ENCODE data around the gene RAB6A. TPM values are rescaled to one million over a fixed set of nuclear protein-coding genes. Genes with fewer than 3 reads are reported as not detected.

The RAB6A gene
- 94.2 and 119 TPM in 2 replicates for total RNA-seq

GRCh38 chr11:73760679-73761402 lies at the start of gene RAB6A:
Gene RAB6A (minus strand): TSS chr11:73761074. CDS start chr11:73760635, 439 bp downstream.

GRCh38 chr11:73787643-73788558 lies 27.0 kb upstream of the RAB6A start, which contains the start of gene MRPL48:
Gene MRPL48 (plus strand): TSS chr11:73787874. CDS start chr11:73787972, 98 bp downstream.

GRCh38 chr11:73645972-73646631 lies 114.8 kb downstream of the RAB6A start, which contains the start of gene PLEKHB1:
Gene PLEKHB1 (plus strand): TSS chr11:73646581. CDS start chr11:73646609, 28 bp downstream.

Other genes starting within 250 kb of the RAB6A start
- 23.1 and 28.0 TPM in 2 replicates for gene FAM168A, start 163.0 kb downstream of the RAB6A start, total RNA-seq
- 1.6 TPM in 1 of 2 replicates, not detected in the other for gene PLEKHB1, start 114.5 kb downstream of the RAB6A start, total RNA-seq
- 16.9 and 37.0 TPM in 2 replicates for gene MRPL48, start 26.8 kb upstream of the RAB6A start, total RNA-seq
- gene COA4, start 115.8 kb upstream of the RAB6A start, total RNA-seq, result 58.9 and 61.9 TPM in 2 replicates
- gene PAAF1, start 115.9 kb upstream of the RAB6A start, total RNA-seq, result 7.9 and 9.3 TPM in 2 replicates
- under 0.01 TPM in 1 of 2 replicates, not detected in the other for gene DNAJB13, start 190.0 kb upstream of the RAB6A start, total RNA-seq
- gene UCP2, start 221.8 kb upstream of the RAB6A start, total RNA-seq, result 0.70 and 3.8 TPM in 2 replicates
- under 0.01 and 0.47 TPM in 2 replicates for gene UCP3, start 248.0 kb upstream of the RAB6A start, total RNA-seq

Measured in pericardium fibroblast (primary cell).